GM12878 (cell line): ENCODE data around the gene NAPEPLD. TPM values are rescaled to one million over a fixed set of nuclear protein-coding genes. Genes with fewer than 3 reads are reported as not detected.
A peak's percentile ranks its signal among the peaks of the same experiment; 100 is the strongest.

ENCODE experiments used
- BMI1 ChIP-seq: fragments of 450-650 bp; IDR thresholded peaks from 2 replicates; pipeline ENCODE4 v1.6.1; 2016; ENCODE audit warnings: mild to moderate bottlenecking, moderate library complexity, borderline replicate concordance
- FOS ChIP-seq: IDR thresholded peaks from 3 replicates; pipeline ENCODE4 v1.6.1; 2011; ENCODE audit warnings: borderline replicate concordance; ENCODE audit not compliant: insufficient read length; ENCODE audit errors: extremely low read depth
- IKZF2 ChIP-seq, 2 experiments: fragments of 450-650 bp; IDR thresholded peaks; 2 replicates each; pipeline ENCODE4 v1.6.1; 2017; ENCODE audit warnings: mild to moderate bottlenecking in 2 of 2, moderate library complexity in 2 of 2
- POLR2A ChIP-seq: IDR thresholded peaks from 2 replicates; pipeline ENCODE4 v1.6.1; 2011; ENCODE audit warnings: low read depth, mild to moderate bottlenecking, low read length
- SP1 ChIP-seq: IDR thresholded peaks from one replicate; pipeline ENCODE4 v1.6.1; 2011; ENCODE audit warnings: low read depth, low read length
- SREBF2 ChIP-seq: IDR thresholded peaks from 2 replicates; pipeline ENCODE4 v1.6.1; 2012; ENCODE audit warnings: mild to moderate bottlenecking, low read length
- polyA plus RNA-seq, 11 experiments: library from polyadenylated mRNA; depleted of rRNA in 4 of 11; unstranded in 6 of 11; stranded (reverse) in 5 of 11; fragments of >200 nt; fragmentation: Nextera tagmentation in 4 of 11; fragmentation: Illumina TruSeq in 1 of 11; extraction: Ambion mirVana in 4 of 11; extraction: Trizol in 1 of 11; gene quantifications; 1 replicate in 1 of 11; 2 replicates in 10 of 11; pipeline versions ENCODE4 v1.2.1 to v1.2.3, GENCODE V29; 2011 to 2016; ENCODE audit warnings: inconsistent platforms in 2 of 11, missing spikeins in 2 of 11, low read depth in 1 of 11
- total RNA-seq, 4 experiments: library from RNA; depleted of rRNA in 3 of 4; stranded (reverse); fragments of >200 nt in 3 of 4; fragmentation: Illumina TruSeq in 1 of 4; extraction: Trizol in 1 of 4; gene quantifications; 2 replicates each; pipeline versions ENCODE4 v1.2.1 to v1.2.3, GENCODE V29; 2013 to 2021
- TF ChIP-seq, protein P1 (sequence below): IDR thresholded peaks from 2 replicates; pipeline ENCODE4 v1.6.1; 2011; ENCODE audit warnings: borderline replicate concordance, low read depth, mild to moderate bottlenecking, moderate library complexity, low read length; ENCODE audit not compliant: insufficient read depth, poor library complexity, severe bottlenecking
- TF ChIP-seq, protein P2 (sequence below): IDR thresholded peaks from 2 replicates; pipeline ENCODE4 v1.6.1; 2011; ENCODE audit warnings: low read depth, mild to moderate bottlenecking, low read length, moderate library complexity, borderline replicate concordance; ENCODE audit errors: extremely low read depth
- TF ChIP-seq, protein P3 (sequence below): fragments of 450-650 bp; IDR thresholded peaks from 2 replicates; pipeline ENCODE4 v1.6.1; 2016; ENCODE audit warnings: mild to moderate bottlenecking

NAPEPLD gene
- total and polyA plus RNA-seq, 10 of the 15 experiments (the other 5 are each of a cell fraction or from before 2014, with no cell fraction given), result 6.0 to 16.2 (median 8.6) TPM

DNA sequence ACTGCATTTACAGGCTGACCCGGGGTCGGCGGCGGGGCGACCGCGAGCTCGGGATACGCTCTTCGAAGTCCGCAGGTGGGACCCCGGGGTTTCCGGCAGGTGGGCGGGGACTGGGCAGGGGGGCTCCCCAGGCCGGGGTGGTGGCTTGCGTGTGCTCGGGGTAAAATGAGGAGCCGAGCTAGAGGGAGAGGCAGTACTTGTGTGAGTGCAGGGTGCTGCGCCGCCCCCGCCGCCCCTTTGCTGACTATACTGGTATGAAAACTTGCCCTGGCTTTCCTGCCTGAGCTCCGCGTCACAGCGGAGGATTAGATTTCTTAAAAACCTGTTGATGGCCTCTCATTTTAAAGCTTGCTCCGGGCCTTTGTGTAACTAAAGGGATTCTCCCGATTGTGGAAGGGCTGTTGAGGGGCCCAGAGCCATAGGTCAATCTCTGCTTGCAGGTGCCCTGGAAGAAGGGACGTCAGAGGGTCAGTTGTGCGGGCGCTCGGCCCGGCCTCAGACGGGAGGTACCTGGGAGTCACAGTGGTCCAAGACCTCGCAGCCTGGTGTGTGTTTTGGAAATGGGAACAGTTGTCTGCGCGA lies 73.5 kb downstream of the NAPEPLD start (continued):
- TF ChIP-seq IKZF2 (IDR thresholded peaks at IDR 0.05) (0 out of 4 replicates have a peak, but pooled peaks of 1 of the 2 experiments have one; percentile 8), POLR2A (peak; percentile 49), FOS (no peak), SREBF2 (no peak), SP1 (no peak), BMI1 (no peak)
- TF ChIP-seq, protein P1, sequence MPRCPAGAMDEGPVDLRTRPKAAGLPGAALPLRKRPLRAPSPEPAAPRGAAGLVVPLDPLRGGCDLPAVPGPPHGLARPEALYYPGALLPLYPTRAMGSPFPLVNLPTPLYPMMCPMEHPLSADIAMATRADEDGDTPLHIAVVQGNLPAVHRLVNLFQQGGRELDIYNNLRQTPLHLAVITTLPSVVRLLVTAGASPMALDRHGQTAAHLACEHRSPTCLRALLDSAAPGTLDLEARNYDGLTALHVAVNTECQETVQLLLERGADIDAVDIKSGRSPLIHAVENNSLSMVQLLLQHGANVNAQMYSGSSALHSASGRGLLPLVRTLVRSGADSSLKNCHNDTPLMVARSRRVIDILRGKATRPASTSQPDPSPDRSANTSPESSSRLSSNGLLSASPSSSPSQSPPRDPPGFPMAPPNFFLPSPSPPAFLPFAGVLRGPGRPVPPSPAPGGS, result peak; percentile 10
- TF ChIP-seq, protein P2, sequence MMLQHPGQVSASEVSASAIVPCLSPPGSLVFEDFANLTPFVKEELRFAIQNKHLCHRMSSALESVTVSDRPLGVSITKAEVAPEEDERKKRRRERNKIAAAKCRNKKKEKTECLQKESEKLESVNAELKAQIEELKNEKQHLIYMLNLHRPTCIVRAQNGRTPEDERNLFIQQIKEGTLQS, result no peak
- TF ChIP-seq, protein P3, sequence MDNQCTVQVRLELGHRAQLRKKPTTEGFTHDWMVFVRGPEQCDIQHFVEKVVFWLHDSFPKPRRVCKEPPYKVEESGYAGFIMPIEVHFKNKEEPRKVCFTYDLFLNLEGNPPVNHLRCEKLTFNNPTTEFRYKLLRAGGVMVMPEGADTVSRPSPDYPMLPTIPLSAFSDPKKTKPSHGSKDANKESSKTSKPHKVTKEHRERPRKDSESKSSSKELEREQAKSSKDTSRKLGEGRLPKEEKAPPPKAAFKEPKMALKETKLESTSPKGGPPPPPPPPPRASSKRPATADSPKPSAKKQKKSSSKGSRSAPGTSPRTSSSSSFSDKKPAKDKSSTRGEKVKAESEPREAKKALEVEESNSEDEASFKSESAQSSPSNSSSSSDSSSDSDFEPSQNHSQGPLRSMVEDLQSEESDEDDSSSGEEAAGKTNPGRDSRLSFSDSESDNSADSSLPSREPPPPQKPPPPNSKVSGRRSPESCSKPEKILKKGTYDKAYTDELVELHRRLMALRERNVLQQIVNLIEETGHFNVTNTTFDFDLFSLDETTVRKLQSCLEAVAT, result 0 out of 2 replicates have a peak, but pooled peaks have one; percentile 61
